ENCODE measurements around the gene USP35.

USP35 gene

DNA sequence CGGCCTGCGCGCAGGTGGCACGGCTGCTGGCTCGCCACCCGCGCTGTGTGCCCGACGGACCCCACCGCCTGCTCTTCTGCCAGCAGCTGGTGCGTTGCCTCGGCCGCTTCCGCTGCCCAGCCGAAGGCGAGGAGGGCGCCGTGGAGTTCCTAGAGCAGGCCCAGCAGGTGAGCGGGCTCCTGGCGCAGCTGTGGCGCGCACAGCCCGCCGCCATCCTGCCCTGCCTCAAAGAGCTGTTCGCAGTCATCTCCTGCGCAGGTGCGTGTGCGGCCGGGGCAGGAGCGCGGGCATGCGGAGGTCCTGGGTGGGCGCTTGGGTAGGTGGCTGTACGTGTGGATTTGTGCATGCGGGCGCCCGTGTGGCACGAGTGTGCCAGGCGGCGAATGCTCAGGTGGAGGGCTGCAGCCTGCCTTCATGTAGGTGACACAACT, 8.0 kb downstream of the USP35 start:
- DNase-seq (ENCODE audit: low spot score): no peak

DNA sequence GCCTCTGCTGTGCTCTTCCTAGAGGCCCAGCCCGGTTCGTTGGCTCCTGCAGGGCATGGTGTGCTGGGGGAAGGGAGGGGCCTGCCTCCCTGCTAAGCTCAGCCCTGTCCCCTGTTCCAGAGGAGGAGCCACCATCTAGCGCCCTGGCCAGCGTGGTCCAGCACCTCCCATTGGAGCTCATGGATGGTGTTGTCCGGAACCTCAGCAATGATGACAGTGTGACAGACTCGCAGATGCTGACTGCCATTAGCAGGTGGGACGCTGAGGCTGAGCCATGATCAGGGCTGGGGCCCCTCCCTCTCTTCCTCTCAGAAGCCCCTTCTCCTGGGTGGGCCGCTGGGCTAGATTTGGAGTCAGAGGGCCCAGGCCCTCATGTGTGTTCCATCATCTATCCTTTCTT, 9.1 kb downstream of the USP35 start:
- DNase-seq (ENCODE audit: low spot score): no peak

DNA sequence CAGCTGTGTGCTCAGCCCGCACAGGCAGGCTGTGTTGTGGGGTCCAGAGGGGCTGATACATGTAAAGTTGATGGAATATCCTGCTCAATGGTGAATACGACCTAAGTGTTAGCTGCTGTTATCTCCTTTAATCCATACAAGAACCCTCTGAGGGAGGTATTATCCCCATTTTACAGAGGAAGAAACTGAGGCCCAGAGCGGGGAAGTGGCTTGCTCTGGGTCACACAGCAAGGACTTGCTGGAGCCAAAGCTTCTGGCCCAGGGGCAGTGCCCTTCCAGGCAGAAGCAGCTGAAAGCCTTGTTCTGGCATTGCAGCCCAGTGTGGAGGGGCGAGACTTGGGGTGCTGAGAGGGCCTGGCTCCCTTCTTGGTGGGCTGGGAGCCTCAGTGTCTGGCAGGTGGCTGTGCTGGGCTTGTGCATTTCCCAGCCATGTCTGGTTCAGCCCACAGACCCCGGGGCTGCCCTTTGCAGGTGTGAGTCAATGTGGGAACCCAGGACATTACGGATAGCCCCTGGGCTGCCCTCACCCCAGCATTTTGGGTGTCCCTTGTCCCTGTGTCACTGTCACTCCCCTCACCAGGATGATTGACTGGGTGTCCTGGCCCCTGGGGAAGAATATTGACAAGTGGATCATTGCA, 10.4 kb downstream of the USP35 start:
- no peak for DNase-seq (ENCODE audit: low spot score)

DNA sequence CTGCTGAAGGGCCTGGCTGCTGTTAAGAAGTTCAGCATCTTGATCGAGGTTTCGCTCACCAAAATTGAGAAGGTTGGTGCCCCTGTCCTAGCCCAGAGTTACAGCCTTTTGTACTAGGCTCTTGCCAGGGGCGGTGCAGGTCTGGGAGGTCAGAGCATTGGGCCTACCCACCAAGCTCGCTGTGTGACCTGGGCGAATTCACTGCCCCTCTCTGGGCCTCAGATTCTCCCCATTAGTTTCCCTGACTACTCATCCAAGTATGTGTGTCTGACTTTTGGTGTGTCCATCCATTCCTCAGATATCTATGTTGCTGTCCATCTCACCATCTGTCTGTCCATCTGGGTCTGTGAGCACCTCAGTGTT, 10.9 kb downstream of the USP35 start:
- DNase-seq (ENCODE audit: low spot score): no peak

DNA sequence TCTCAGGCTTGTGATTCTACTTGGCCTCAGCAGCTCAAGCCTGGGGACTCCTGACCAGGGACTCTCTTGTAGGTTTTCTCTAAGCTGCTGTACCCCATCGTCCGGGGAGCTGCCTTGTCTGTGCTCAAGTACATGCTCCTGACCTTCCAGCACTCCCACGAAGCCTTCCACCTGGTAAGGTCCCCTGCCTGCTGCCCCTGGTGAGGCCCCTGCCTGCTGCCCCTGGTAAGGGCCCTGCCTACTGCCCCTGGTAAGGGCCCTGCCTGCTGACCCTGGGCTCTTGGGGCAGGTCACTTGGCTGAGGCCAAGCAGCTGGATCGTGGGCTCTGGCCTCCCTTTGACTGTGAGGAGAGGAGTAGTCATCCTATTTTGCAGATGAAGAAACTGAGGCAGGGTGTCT, 11.3 kb downstream of the USP35 start:
- DNase-seq (ENCODE audit: low spot score): no peak

DNA sequence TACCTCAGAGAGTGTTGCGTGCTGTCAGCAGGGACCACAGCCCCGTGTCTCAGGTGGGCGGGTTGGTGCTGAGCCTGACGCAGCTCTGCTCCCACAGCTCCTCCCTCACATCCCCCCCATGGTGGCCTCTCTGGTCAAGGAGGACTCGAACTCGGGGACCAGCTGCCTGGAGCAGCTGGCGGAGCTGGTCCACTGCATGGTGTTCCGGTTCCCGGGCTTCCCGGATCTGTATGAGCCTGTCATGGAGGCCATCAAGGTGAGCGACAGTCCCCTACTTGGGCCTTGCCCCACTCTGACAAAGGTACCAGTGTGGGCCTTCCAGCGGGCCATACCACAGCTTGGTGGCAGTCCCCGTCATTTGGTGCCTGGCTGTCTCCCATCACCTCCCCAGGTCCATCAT, 11.8 kb downstream of the USP35 start:
- no peak for DNase-seq (ENCODE audit: low spot score)

DNA sequence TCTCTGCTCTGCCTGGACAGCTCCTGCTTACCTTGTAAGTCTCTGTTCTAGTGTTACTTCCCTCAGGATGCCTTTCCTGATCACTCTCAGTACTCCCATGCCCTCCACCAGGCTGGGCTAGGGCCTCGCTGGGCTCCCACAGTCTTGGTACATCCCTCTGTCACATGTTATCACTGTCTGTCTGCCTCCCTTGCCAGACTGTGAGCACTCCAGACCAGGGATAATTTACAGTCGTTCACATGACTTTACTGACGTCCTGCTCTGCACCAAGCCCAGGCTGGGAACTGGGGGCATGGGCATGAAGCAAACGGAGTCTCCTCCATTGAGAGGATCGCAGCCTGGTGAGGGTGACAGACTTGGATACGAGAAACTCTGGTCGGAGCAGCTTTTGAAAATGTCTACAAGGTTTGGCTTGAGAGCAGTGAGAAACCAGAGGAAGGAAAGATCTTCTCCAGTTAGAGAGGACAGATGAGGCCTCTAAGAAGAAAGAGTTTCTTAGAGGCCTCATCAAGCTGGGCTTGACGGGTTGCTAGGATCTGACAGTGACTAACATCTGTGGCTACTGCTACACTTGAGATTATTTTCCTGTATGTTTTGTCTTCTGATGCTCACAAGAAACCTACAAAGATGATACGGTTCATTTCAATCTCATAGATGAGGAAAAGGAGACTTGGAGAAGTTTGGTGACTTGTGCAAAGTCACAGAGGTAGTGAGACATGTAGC, 12.5 kb downstream of the USP35 start:
- peak; percentile 21 for DNase-seq (ENCODE audit: low spot score)

DNA sequence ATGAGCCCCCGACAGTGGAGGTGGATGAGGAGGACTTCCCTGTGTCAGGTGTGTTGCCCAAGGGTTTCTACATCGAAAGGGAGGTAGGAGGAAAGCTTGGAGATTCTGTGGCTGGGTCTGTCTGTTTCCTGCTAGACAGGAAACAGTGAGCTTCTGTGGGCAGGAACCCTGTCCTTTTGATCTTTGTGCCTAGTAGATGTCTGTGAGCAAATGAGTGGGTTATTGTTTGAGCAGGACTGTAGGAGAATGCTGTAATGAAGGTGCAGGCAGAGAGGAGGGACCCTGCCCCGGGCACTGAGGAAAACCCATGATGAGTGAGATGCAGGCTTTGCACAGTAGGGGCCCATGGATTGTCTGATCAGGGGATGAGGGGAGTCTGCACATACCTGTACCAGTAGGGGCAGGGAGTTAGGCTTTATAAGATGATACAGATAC, 14.0 kb downstream of the USP35 start:
- DNase-seq (ENCODE audit: low spot score): peak; percentile 75

DNA sequence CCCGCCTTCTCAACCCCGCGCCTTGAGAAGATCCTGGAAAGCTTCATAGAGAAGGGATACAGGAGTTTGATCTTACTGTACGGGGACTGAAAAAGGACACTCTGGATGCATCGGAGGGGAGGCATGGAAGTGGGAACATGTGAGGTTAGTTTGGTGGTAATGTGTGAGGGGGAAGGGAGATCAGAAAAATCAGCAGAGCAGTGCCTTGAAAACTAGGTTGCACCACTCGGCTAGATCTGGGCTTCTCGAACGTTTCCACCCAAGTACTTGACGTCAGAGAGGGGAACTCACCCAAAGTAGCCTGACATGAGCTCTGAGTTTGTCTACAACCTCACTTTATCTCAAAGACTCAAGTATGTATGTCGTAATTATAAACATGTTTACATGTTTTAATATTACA, 14.5 kb downstream of the USP35 start:
- peak; percentile 58 for DNase-seq (ENCODE audit: low spot score)

DNA sequence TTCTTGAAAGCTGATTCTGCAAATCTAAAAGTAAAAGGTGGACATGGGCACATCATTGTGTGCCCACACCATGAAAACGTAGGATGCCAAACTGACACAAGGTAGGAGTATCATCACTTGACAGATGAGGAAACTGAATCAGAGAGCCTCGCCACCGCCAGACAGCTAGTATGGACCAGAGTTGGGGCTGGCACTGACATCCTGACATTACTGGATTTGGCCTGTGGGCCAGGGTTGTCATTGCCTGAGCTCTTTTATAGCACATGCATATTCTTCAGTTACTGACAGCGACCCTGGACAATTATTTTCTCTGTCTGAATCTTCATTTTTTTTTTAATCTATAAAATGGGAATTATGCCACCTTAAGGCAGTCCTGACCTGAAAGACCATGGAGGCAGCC, 16.5 kb downstream of the USP35 start:
- no peak for DNase-seq (ENCODE audit: low spot score)

DNA sequence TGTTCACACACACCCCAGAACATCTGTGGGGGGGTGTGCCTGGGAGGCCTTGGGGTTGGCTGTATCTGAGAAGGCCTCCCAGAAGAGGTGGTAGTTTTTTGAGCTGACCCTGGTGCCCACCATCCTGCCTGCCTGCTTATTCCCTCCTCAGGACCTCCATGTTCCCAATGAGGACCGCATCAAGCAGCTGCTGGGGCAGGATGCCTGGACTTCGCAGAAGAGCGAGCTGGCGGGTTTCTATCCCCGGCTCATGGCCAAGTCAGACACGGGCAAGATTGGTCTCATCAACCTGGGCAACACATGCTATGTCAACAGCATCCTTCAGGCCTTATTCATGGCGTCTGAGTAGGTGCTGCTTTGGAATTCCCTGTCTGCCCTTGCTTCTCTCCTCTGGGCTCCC, 17.0 kb downstream of the USP35 start:
- DNase-seq (ENCODE audit: low spot score): no peak

DNA sequence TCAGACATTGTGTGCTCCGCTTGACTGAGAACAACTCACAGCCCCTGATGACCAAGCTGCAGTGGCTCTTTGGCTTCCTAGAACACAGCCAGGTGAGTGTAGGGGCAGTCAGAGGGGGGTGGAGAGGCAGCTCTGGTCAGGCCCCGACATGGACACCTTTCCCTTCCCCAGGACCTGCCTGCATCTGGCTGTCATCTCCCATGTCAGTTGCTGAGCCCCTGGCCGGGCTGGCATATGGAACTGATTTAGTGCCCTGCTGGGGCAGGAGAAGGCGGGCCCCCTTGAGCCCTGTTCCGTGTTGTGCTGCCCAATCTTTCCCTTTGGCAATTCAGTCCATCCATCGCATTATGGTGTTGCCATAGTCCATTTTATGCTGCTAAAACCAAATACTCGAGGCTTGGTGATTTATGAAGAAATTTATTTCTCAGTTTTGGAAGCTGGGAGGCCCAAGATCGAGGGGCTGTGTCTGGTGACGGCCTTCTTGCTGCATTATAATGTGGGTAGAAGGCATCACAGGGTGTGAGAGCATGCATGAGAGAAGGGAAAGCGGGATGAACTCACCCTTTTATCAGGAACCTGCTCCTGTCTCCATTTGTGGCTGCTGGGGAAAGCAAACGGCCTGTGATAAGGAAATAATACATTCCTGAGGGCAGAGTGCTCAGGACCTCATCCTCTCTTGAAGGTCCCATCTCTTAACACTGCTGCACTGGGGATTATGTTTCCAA, 19.0 kb downstream of the USP35 start:
- DNase-seq (ENCODE audit: low spot score): no peak

DNA sequence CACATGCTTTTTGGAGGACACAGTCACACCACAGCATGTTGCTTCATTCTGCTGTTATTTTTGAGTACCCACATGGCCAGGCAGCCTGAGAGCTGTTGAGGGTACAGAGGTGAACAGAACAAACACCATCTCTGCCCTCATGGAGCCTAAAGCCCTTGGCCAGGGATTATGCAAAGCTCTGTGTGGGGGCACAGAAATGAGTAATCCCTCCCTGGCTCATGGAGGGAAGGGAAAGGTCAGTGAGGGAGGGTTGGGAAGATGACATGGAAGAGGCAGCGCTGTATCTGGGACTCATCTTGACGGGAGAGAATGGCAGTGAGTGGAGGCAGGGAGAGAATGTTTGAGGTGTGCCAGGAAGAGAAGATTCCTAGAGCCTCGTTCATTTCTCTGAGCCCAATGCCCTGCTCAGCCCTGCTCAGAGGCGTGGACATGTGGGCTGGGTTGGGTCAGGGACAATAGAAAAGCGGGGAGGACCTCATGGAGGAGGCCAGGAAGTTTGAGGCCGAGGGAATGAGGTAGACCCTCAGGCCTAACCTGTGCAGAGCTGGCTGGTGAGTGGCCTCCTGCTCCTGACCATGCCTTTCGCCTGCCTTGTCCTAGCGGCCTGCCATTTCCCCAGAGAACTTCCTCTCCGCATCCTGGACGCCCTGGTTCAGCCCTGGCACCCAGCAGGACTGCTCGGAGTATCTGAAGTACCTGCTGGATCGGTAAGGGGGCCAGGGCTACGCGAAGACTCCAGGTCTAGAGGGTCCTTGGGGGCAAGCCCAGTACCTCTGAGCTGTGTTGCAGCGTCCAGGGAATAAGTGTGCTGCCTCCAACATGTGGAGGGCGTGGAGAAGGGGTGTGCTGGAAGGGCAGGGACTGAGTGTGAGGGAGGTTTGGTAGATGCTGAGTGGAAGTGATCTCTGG, 19.8 kb downstream of the USP35 start:
- DNase-seq (ENCODE audit: low spot score): no peak

DNA sequence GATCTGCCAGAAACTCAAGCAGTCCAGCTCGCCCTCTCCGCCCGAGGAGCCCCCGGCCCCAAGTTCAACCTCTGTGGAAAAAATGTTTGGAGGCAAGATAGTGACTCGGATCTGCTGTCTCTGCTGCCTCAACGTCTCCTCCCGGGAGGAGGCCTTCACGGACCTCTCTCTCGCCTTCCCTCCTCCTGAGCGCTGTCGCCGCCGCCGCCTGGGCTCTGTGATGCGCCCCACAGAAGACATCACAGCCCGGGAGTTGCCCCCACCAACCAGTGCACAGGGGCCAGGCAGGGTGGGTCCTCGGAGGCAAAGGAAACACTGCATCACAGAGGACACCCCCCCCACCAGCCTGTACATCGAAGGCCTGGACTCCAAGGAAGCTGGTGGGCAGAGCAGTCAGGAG, 20.8 kb downstream of the USP35 start:
- DNase-seq (ENCODE audit: low spot score): no peak

DNA sequence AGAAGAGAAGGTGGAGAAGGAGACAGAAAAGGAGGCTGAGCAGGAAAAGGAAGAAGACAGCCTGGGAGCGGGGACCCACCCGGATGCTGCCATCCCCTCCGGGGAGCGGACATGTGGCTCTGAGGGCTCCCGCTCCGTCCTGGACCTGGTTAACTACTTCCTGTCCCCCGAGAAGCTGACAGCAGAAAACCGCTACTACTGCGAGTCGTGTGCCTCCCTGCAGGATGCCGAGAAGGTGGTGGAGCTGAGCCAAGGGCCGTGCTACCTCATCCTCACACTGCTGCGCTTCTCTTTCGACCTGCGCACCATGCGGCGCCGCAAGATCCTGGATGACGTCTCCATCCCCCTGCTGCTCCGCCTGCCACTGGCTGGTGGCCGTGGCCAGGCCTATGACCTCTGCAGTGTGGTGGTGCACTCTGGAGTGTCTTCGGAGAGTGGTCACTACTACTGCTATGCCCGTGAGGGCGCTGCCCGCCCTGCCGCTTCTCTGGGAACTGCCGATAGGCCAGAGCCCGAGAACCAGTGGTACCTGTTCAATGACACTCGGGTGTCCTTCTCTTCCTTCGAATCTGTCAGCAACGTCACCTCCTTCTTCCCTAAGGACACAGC, 21.4 kb downstream of the USP35 start:
- DNase-seq (ENCODE audit: low spot score): no peak

DNA sequence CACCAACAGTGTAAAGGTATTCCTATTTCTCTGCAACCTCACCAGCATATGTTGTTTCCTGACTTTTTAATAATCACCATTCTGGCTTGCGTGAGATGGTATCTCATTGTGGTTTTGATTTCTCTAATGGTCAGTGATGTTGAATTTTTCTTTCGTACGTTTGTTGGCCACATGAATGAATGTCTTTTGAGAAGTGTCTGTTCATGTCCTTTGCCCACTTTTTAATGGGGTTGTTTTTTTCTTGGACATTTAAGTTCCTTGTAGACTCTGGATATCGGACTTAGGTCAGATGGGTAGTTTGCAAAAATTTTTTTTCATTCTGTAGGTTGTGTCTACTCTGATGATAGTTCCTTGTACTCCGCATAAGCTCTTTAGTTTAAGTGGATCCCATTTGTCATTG, 22.8 kb downstream of the USP35 start:
- DNase-seq (ENCODE audit: low spot score): no peak

DNA sequence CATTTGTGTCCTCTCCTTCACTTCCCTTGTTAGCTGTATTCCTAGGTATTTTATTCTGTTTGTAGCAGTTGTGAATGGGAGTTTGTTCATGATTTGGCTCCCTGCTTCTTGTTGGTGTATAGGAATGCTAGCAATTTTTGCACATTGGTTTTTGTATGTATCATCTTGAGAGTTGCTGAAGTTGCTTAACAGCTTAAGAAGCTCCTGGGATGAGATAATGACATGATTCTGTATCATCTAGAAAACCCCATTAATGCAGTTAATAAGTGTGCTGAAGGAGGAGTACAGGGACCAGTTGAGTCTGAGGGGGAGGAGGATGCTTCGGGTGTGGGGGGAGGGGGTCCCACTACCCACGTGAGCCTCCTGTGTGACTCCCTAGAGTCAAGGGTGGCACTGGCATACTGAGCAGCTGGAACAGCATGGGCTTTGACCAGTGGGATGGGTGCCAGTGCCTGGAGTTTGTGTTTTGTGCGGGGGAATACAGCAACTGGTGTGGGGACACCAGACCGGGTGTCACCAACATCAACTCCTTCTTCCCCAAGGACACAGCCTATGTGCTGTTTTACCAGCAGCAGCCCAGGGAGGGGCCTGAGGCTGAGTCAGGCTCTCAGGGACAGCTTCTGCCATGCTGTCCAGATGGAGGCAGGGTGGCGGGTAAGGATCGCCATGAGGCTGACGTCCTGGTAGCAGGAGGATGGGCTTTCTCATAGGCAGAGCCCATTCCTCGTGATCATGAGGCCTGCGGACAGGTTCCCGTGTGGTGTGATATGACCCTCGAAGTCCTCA, 24.1 kb downstream of the USP35 start:
- no peak for DNase-seq (ENCODE audit: low spot score)

DNA sequence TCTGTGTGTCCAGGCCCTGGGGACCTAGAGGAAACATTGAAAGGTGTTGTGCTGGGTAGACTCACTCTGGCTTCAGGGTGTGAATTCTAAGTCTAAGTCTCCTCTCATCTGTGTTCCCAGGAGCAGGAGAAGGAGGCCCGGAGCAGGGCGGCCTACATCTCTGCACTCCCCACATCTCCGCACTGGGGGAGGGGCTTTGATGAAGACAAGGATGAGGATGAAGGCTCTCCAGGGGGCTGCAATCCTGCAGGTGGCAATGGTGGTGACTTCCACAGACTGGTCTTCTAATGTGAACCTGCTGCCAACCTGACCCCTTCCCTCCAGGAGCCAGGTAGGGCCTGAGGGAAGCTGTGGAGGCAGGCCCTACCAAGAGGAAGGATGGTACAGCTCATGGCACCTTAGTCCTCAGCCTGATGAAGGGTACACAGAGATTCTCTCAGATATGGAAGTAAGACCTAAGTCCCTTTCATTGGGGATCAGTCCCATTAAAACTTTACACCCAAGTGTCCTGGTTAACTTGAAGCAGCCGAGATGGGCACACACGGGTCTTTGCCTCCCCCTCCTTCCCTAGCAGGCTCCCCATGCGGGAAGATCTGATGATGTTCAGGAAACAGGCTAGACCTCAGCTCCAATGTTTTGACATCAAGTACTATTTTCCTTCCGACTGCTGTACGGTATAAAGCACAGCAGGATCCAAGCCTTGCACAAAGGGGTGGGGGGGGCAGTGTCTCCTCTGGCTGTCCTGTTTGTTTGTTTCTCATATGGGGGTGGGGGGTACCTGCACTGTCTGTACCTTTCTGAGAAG, 25.0 kb downstream of the USP35 start:
- no peak for DNase-seq (ENCODE audit: low spot score)

DNA sequence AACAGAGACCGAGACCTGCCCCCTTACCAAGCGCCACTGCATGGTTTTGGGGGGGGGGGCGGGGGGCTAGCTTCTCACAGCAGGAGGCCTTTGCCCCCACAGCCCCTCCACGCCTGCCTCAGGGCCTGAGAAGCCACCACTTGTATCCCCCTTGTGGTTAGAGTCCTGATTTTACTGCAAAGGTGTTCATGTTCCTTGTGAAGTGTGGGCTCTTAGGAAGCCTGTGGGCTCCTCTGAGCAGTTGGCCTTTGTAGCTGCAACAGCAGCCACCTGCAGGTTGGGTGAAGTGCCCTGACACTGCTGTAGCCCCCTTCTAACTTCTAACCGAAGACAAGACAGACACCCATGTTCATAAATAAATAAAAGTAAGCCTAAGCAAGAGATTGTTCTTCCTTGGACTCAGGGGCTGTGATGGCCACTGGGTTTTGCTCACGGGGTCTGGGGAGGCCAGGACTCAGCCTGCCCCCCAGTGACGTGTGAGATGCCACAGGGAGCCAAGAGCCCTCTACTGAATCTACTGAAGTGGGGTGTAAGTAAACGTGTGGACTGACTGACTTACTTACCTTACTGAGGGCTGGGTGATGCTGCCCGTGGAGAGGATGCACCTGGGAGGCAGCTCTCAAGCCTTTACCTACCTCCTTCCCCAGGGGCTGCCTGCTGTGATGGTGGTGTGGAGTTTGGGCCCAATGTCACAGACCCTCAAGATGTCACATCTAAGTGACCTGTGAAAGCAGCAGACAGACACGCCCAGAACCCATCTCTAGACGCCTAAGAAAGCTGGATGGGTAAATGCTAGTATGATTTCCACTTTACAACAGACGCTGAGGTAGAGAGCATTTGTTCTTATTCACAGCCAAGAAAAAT, 25.8 kb downstream of the USP35 start:
- DNase-seq (ENCODE audit: low spot score): no peak
